Stomach (tissue), 4 donors: ENCODE data around the gene RAPGEF1.

Experiments
- POLR2A ChIP-seq, 4 donors: fragments of 450-650 bp; IDR thresholded peaks; one replicate each; pipeline ENCODE4 v1.6.1; 2016; ENCODE audit warnings: antibody characterized with exemption in 4 of 4, control low read depth in 2 of 4, mild to moderate bottlenecking in 1 of 4, moderate library complexity in 1 of 4
- TF ChIP-seq, protein P1 (sequence below), 7 experiments: fragments of 450-650 bp in 4 of 7; fragments of 200-600 bp in 3 of 7; sonication (generic) in 3 of 7; IDR thresholded peaks; one replicate each; pipeline ENCODE4 v1.5.1; 2016 to 2019; ENCODE audit warnings: antibody characterized with exemption in 7 of 7, control low read depth in 2 of 7, mild to moderate bottlenecking in 1 of 7

DNA sequence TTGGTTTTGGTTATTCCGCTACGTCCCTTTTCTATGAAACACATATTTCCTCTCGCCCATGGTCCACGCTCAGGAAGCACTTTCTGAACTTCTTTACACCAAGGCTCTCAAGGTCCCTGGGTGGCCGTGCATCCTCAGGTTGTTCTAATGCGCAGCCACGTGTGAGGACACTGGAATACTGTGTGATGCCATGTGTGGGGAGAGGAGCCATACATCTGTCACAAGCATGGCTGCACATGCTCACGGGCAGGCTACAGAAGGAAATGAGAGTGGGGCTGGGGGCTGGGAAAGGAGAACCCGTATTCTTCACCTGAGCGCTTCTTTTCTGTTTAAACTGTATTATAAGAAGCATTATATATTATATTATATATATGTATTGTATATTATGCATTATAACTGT is 157.8 kb downstream of the RAPGEF1 start:
- TF ChIP-seq, protein P1, sequence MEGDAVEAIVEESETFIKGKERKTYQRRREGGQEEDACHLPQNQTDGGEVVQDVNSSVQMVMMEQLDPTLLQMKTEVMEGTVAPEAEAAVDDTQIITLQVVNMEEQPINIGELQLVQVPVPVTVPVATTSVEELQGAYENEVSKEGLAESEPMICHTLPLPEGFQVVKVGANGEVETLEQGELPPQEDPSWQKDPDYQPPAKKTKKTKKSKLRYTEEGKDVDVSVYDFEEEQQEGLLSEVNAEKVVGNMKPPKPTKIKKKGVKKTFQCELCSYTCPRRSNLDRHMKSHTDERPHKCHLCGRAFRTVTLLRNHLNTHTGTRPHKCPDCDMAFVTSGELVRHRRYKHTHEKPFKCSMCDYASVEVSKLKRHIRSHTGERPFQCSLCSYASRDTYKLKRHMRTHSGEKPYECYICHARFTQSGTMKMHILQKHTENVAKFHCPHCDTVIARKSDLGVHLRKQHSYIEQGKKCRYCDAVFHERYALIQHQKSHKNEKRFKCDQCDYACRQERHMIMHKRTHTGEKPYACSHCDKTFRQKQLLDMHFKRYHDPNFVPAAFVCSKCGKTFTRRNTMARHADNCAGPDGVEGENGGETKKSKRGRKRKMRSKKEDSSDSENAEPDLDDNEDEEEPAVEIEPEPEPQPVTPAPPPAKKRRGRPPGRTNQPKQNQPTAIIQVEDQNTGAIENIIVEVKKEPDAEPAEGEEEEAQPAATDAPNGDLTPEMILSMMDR (IDR thresholded peaks at IDR 0.05), result no peak
- no peak for TF ChIP-seq POLR2A (IDR thresholded peaks at IDR 0.05)
